GM12874 (cell line): Measurements from ENCODE around the gene TP53I11.

Experiments
- TF ChIP-seq, protein P1 (sequence below): IDR thresholded peaks from 2 replicates; pipeline ENCODE4 v1.5.1; 2011; ENCODE audit warnings: low read depth, mild to moderate bottlenecking, control low read depth, low read length, moderate library complexity; ENCODE audit not compliant: insufficient read depth

Gene TP53I11

GRCh38 chr11:44942029-44942955 is 8.4 kb downstream of the TP53I11 start:
- TF ChIP-seq, protein P1, sequence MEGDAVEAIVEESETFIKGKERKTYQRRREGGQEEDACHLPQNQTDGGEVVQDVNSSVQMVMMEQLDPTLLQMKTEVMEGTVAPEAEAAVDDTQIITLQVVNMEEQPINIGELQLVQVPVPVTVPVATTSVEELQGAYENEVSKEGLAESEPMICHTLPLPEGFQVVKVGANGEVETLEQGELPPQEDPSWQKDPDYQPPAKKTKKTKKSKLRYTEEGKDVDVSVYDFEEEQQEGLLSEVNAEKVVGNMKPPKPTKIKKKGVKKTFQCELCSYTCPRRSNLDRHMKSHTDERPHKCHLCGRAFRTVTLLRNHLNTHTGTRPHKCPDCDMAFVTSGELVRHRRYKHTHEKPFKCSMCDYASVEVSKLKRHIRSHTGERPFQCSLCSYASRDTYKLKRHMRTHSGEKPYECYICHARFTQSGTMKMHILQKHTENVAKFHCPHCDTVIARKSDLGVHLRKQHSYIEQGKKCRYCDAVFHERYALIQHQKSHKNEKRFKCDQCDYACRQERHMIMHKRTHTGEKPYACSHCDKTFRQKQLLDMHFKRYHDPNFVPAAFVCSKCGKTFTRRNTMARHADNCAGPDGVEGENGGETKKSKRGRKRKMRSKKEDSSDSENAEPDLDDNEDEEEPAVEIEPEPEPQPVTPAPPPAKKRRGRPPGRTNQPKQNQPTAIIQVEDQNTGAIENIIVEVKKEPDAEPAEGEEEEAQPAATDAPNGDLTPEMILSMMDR = no peak

- TF ChIP-seq, protein P1 = no peak
Observed at GRCh38 chr11:44941259-44942021, 9.2 kb downstream of the TP53I11 start.

DNA sequence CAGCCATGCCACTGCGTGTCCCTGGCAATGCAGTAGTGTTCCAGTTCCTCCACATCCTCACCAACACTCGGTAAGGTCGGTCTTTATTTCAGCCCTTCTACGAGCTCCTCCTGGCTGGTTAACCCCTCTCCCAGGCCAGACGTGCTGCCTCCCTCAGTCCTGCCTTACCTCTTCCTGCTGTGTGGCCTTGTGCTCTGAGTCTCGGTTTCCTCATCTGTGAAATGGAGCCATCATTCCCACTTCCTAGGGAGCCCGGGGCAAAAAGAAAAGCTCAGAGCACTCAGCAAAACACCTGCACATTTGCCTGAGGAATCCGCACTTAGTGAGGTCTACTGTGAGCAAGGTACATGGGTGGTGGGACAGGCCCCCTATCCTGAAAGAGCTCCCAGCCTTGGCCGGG is 9.8 kb downstream of the TP53I11 start:
- TF ChIP-seq, protein P1 = no peak

- TF ChIP-seq, protein P1 = no peak
Observed at GRCh38 chr11:44940404-44940803, 10.3 kb downstream of the TP53I11 start.

DNA sequence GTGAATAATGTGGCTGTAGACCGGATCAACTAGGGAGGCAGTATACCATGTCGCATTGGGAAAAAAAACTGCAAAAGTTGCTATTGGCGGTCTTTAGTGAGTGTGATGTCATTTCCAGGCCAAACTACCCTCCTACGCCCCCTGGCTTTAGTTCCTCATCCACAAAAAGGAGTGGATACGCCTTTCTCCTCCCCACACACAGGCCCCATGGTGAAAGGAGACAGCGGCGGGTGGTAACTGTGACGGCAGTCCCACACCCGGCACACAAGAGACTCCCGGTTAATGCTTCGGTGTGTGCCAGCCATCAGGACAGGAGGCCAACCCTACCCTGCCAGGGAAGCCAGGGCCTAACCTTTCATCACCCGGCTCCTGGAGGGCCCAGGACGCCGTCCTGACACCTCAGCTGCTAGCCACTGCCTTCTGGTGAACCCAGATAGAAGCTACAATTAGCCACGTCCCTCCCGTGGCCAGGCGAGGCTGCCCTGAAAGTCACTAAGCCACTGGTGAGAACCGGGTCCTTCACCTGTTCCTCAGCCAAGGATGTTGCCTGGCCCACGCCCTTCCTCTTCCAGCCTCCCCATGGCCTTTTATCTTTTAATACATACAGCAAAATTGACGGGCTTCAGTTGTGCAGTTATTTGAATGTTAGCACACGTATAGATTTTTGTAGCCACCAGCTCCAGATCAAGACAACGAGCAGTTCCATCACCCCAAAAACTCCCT is 10.8 kb downstream of the TP53I11 start:
- TF ChIP-seq, protein P1 = no peak

GRCh38 chr11:44938066-44938691 is 12.5 kb downstream of the TP53I11 start:
- TF ChIP-seq, protein P1 = no peak
